ENCODE results near the gene PABPN1.

DNA sequence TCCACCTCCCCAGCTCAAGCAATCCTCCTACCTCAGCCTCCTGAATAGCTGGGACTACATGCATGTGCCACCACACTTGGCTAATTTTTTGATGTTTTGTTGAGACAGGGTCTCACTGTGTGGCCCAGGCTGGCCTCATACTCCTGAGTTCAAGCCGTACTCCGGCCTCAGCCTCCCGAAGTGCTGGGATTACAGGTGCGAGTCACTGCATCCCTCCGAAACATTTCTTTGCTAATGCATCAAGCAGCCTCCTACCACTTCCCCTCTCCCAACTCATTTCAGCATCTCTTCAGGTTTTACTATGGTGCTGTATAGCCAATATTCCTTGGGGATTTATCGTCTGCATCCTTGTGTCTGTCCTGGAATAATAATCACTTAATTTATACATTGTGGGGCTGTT lies 33.7 kb downstream of the PABPN1 start:
- no peak for TF ChIP-seq EZH2 (IDR thresholded peaks at IDR 0.05; ENCODE audit: borderline replicate concordance, low read depth, low read length, severe bottlenecking)
- TF ChIP-seq, protein P1, sequence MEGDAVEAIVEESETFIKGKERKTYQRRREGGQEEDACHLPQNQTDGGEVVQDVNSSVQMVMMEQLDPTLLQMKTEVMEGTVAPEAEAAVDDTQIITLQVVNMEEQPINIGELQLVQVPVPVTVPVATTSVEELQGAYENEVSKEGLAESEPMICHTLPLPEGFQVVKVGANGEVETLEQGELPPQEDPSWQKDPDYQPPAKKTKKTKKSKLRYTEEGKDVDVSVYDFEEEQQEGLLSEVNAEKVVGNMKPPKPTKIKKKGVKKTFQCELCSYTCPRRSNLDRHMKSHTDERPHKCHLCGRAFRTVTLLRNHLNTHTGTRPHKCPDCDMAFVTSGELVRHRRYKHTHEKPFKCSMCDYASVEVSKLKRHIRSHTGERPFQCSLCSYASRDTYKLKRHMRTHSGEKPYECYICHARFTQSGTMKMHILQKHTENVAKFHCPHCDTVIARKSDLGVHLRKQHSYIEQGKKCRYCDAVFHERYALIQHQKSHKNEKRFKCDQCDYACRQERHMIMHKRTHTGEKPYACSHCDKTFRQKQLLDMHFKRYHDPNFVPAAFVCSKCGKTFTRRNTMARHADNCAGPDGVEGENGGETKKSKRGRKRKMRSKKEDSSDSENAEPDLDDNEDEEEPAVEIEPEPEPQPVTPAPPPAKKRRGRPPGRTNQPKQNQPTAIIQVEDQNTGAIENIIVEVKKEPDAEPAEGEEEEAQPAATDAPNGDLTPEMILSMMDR (IDR thresholded peaks at IDR 0.05; ENCODE audit: borderline replicate concordance, extremely low read depth, low read length, poor library complexity, severe bottlenecking), result no peak
